SH-SY5Y (cell line): ENCODE measurements around the gene PRAF2.

ENCODE experiments used
- GATA2 ChIP-seq: IDR thresholded peaks from 2 replicates; pipeline ENCODE4 v1.6.1; 2011; ENCODE audit warnings: mild to moderate bottlenecking, low read depth, low read length
- GATA3 ChIP-seq: IDR thresholded peaks from 2 replicates; pipeline ENCODE4 v1.6.1; 2011; ENCODE audit warnings: low read depth, mild to moderate bottlenecking, low read length, moderate library complexity

GRCh38 chrX:49072712-49073095, 1.1 kb downstream of the PRAF2 start:
- TF ChIP-seq GATA2 (no peak), GATA3 (no peak)
